HS-5 (cell line): ENCODE measurements around the gene SSRP1.
"Not testable (repeated sequence)": the region's sequence is repeated elsewhere in the genome, so short reads cannot be mapped to it uniquely, and the experiment has no call there.

ENCODE experiments used
- DNase-seq: peaks from one replicate; pipeline ENCODE4 v3.0.0-alpha.2; 2012; ENCODE audit warnings: low read depth

Gene SSRP1

DNA sequence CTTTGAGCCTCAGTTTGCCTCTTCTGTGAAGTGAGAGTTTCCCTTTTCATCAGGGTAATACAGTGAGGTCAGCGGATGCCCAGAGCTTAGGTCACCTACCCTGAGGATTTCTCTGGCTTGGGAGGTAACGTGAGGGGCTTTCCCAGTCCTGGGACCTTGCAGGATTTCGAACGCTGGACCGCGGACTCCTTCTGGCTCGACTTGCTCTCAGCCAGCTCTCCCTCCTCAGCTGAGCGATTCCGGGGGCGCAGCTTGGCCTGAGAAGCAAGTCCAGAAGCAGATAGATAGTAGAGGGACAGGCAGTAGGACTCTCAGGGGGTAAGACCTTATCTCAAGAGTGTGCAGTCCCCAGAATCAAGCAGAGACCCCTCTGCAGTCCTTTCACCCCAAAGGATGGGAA, 34.9 kb downstream of the SSRP1 start:
- no peak for DNase-seq

DNA sequence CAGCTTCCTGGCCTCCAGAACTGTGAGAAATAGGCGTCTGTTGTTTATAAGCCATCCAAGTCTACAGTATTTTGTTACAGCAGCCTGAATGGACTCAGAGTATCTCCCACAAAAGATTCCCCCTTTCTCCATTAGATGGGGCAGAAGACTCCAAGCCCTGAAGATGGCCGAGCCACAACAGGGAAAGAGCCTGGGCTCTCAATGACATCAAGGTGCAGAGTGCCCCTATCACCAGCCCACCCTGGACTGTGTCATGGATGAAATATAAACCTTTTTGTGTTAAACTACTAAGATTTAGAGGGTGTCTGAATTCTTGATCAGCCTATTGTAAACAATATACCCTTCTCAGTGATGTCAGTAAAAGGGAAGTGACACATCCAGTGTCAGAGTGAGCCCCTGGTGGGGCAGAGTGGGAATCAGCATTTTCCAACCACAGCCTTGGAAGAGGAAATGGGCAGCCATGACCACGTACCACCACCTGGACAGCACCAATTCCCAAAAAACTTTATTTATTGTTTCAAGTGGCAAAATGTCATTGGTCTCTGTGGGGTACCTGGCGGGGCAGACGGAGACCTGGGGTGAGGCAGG, 36.4 kb downstream of the SSRP1 start:
- DNase-seq, result no peak

DNA sequence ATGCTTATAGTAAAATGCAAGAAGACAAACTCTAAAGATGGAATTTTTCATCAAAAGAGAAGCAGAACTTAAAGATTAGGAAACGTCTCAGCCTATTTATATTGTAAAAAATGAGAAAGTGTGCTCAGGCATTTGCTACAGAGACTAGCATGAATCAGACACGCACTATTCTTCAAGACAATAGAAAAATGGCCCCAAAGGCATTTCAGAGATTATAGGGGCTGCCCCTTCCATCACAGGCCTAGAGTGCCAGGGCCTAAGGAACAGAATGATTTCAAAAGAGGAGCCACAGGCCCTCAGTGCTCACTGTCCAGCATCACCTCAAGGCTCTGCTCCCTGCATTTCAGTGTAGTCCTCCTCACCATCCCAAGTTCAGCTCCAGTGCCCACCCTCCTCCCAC, 38.5 kb downstream of the SSRP1 start:
- DNase-seq, result no peak

DNA sequence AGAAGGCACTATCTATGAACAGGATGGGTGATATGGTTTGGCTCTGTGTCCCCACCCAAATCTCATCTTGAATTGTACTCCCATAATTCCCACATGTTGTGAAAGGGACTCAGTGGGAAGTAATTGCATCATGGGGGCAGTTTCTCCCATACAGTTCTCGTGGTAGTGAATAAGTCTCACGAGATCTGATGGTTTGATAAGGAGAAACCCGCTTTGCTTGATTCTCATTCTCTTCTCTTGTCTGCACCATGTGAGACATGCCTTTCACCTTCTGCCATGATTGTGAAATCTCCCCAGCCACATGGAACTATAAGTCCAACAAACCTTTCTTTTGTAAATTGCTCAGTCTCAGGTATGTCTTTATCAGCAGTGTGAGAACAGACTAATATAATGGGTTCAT, 39.5 kb downstream of the SSRP1 start:
- DNase-seq, result not testable (repeated sequence)

DNA sequence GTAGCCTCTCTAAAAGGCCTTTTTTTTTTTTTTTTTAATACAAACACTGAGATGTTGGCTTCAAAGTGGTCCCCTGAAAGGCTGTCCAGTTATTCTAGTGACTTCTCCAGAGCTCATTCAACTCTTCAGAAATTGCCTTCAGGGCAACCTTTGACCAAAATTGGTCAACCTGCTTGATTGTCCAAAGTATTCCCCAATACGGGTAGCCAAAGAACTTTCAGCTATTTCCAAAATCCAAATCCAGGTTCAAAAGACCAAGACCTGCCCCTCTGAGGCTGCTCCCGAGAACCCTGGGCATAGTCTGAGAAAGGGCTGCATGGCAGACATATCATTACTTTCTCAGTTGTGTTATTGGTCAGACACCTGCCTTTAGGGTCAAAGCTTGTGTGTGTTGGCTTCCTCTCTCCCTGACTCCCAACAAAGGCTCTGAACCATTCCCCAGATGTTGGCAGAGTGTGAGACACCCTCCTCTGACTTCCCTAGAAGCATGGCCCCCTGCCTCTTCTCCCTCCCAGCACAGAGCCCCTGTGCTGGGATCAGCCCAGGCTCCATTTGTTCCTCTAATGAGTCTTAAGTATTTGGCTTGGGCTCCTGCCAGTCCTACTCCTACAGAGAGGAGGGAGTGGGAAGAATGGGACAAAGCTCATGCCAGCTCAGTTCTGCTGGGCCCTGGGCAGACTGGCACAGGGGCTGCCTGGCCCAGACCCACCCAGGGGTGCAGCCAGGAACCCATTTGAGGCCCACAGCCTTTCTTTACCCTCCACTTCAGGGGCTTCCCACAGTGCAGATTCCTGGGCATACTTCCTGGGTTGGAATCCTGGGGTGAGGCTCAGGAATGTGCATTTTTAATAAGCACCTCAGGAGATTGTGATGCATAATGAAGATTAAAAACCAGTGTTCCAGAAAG, 41.2 kb downstream of the SSRP1 start:
- DNase-seq, result no peak

DNA sequence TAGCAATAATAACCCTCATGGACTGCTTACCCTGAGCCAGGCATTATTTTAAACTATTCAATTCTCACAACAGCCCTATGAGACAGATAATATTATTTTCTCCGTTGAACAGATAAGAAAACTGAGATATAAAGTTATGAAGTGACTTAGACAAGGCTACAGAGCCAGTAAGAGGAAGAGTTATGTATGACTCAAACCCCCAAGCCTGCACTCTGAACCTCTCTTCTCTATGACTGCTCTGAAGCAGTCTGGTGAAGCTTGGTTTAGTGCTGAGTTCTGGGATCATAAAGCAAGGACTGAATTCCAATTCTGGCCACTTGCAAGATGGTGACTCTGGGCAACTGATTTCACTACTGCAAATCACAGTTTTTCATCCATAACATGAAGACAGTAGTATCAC, 45.4 kb downstream of the SSRP1 start:
- no peak for DNase-seq

DNA sequence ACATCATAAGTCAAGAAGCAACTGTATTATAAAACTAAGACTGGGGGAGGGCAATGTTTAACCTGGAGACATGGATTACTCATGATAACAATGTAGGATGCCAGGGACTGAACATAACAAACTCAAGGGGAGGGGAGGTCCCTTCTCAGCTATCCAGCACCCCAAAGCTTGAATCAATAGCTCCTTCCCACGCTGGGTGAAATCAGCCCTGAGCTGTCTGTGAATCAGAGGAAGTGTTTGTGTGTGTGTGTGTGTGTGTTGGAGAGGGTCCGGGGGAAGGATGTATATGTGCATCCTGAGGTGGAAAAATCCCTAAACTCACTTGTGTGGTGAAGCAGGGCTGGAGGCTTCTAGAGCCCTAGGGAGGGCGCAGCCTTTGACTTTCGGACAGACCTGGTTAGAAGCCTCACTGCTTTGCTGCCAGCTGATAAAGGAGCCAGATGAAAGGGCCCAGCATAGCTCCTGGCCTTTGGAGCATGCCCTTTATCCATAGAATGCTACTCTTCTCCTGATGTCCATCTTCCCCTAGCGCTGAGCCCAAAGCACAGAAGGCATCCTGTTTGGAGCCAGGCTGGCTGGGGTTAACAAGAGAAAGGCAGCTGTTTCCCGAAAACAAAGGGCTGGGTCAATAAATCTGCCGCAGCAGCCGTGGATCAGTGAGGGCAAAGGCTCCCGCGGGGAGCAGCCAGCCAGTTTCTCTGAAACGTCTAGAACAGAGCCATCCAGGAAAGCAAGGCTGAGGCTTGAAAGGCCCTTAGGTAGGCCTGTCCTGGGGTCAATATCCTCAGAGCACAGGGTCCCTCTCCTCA, 46.7 kb downstream of the SSRP1 start:
- no peak for DNase-seq

DNA sequence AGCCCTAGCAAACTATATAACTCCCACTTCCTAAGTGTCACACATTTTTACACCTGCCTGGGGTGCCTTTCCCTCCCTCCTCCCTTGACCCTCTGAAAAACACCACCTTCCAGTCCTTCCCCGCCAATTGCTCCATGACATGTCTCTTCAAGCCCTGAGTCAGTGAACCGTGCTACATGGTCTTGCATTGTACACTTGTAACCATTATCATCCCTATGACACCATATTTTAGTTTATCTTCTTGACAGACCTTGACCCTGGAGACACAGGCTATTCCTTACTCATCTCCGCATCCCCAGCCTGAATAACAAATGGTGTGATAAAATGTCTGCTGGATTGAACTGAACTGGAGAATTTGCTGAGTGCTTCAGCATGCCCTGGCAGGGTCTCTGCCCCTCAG, 47.8 kb downstream of the SSRP1 start:
- DNase-seq, result no peak

DNA sequence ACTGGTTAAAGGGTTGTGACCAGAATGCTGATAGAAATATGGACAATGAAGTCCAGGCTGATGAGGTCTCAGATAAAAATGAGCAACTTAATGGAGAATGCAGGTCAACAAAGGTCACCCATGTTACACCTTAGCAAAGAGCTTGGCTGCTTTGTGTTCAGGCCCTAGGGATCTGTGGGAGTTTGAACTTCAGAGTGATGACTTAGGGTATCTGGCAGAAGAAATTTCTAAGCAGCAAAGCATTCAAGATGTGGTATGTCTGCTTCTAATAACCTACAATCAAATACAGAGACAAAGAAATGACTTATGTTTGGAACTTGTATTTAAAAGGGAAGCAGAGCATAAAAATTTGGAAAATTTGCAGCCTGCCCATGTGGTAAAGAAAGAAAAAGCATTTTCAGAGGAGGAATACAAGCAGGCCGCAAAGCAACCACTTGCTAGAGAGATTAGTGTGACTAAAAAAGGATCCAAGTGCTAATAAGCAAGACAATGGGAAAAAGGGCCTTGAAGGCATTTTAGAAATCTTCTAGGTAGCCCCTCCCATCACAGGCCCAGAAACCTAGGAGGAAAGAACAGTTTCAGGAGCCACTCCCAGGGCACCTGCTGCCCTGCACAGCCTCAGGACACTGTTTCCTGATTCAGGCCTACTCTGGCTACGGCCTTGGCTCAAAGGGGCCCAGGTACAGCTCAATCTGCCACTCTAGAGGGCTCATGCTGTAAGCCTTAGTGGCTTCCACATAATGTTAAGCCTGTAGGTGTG, 52.3 kb downstream of the SSRP1 start:
- DNase-seq, result no peak

DNA sequence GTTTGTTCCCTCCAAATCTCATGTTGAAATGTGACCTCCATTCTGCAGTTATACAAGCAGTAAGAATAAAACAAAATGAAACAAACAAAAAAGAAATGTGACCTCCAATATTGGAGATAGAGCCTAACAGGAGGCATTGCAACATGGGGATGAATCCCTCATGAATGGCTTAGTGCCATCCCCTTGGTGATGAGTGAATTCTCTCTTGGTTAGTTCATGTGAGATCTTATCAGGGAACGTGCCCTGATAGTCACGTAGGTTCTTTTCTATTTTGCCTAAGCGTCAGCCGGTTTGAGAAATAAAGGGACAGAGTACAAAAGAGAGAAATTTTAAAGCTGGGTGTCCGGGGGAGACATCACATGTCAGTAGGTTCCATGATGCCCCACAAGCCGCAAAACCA, 54.1 kb downstream of the SSRP1 start:
- not testable (repeated sequence) for DNase-seq

DNA sequence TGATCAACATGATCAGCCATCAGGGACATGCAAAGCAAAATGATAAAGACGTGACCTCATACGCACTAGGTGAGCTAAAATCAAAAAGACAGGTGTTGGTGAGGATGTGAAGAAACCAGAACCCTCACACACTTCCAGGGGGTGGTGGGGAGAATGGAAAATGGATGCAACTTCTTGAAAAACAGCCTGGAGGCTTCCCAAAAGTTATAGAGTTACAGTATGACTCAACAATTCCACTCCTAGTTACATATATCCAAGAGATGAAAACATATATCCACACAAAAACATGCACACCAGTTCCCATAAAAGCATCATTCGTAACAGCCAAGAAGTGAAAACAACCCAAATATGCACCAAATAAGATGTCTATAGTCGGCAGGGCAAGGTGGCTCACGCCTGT, 56.6 kb downstream of the SSRP1 start:
- no peak for DNase-seq

DNA sequence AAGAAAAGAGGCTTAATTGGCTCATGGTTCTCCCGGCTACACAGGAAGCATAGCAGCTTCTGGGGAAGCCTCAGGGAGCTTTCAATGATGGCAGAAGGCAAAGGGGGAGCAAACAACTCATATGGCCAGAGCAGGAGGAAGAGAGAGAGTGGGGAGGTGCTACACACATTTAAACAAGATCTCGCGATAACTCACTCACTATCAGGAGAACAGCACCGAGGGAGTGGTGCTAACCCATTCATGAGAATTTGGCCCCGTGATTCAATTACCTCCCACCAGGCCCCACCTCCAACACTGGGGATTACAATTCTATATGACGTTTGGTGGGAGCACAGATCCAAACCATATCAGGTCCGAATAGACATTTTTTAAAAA, 57.0 kb downstream of the SSRP1 start:
- no peak for DNase-seq

DNA sequence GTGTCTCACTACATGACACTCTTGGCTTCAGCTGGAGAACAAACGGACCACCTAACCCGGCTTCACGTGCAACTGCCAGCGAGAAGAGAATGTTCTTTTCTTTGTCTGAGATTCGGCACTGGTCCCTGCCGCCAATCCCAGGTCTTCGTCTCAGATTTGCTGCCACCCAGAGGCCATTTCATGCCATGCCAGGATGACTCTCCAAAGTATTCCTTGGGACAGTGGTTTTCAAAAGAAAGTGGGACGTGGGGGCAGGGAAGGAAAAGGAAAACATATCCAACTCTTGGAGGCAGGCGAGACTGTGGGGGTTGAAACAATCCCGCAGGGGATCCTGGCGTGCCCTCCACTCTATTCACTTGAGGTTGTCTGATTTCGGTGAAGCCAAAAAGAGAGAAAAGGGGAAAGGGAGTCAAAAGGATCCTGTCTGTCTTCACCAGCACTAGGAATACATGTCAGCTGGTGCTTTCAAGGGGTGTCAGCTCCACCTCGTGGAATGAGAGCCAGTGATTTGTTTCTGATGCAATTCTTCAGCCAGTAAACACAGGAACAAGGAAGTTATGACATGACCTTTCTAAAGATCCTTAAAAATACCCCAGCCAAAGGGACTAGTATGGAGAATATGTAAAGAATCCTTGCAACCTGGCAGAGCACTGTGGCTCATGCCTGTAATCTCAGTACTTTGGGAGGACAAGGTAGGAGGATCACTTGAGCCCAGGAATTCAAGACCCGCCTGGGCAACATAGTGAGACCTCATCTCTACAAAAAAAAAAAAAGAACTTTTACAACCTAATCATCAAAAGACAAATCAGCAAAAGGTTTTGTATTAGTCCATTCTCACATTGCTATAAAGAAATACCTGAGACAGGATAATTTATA, 57.6 kb downstream of the SSRP1 start:
- DNase-seq, result peak; percentile 68

DNA sequence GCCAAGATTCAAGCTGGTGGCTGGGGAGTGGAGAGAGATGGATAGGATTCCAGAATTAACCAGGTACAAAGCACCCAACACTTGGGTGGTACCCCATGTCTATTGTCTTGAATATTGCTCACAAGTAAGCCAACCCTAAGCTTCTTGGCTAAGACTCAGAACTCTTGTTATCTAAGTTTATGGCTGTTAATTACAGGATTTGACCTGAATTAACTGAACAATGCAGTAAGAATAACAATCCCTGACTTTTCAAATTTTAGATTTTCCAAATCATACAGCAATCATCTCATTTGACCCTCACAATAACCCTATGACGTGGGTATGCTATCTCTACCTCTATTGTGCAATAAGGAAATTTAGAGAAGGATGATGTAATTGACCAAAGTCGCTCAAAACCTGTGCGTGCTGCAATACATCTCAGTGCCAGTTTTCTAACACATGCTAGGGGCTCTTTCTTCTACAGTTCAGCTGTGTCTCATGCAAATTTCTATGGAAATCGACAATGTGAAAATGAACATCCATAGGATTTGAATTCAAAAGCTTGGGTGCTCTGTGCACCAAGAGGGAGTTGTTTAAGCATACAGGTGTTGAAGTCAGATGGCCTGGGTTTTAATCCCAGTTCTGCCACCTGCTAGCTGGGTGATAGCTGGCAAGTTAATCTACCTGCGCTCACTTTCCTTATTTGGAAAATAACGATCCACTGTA, 58.6 kb downstream of the SSRP1 start:
- no peak for DNase-seq

DNA sequence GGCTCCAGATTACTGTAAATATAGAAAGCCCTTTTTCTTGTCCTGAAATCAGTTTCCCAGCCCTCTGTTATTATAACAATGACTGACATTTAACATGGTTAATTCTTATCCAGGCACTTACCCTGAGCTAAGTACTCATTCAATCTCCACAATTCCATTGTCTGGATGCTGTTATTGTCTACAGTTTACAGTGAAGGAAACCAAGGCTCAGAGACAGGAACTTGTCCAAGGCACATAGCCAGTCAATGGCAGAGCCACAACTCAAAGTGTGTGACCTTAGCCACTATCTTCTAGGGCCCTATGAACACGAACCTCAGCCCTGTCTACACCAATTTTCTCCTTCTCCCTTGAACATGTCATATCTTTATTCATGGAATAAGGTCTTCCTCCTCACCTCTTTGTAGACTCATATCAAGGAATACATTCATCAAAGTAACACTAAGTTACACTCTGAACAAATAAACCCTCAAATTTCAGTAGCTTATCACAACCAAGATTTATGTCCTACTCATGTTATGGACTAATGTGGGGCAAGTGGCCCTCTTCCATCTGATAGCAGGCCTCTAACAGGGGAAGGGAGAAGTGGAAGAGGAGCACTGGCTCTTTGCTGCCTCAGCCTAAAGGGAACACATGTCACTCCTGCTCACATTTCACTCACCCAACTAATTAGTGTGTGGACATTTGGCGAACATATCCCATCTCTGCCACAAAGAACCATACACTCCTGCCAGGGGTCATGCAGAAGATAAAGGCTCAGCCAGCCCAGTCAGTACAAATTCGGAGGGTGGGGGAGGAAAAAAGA, 59.3 kb downstream of the SSRP1 start:
- no peak for DNase-seq
